GM21367 (cell line): ENCODE measurements around the gene PODN.

Experiments used
- ATAC-seq: cut with Tn5 transposase; IDR thresholded peaks from one replicate; pipeline ENCODE4 v1.9.1; 2021; ENCODE audit not compliant: unreplicated experiment

The PODN gene

DNA sequence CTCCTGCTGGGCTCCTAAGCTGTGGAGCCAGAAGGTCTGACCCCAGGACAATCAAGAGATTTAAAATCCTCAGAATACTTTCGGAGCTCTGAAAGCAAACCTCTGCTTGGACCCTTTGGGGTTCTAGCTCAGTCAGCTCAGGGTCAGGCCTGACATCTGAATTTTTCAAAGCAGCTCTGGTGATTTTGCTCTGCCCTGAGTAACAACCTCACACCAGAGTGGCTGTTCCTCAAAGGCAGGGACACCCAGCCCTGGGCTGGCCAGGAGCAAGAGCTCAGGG, 68.5 kb downstream of the PODN start:
- ATAC-seq: no peak

DNA sequence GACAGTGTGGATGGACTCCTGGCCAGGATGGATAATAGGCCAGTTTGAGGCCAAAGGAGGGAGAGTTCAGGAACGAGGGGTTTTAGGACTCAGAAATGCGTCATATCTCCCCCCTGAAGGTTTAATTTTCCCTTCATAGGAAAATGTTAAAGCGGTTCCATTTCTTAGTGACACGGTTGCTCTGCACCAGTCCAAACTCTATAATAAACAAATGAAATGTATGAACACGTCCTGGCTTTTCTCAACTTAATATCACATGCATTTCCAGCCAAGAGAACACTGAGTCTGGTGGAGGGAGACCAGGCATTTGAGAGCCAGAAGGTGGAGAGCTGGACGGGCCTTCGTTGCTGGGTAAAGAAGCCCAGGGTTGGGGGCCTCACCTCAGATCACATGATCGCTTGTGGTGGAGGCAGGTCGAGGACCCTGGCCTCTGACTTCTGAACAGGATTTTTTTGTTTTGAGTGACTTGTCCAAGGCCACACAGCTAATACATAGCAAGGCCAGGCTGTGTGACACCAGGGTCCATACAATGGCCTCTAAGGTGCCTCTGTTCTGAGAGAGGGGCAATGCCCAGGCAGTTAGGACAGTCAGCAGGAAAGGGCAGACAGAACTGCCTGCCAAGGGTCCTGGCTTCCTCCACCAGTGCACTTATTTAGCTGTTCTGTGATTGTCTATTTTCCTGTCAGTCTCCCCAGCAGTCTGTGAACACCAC, 69.0 kb downstream of the PODN start:
- ATAC-seq: no peak

DNA sequence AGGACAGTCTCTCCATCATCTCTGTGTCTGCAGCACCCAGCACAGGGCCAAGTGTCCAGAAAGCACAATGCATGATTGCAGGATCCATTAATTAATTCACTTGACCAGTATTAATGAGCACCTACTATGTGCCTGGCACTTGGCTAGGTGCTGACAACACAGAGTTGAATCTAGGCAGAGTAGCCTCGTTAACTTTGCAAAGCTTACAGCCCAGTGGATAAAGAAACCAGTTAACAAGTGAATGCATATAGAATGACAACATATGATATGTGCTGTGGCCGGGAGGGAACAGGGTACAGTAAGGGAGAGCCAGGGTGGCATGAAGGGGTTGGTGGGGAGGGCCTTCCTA, 69.6 kb downstream of the PODN start:
- ATAC-seq: no peak

DNA sequence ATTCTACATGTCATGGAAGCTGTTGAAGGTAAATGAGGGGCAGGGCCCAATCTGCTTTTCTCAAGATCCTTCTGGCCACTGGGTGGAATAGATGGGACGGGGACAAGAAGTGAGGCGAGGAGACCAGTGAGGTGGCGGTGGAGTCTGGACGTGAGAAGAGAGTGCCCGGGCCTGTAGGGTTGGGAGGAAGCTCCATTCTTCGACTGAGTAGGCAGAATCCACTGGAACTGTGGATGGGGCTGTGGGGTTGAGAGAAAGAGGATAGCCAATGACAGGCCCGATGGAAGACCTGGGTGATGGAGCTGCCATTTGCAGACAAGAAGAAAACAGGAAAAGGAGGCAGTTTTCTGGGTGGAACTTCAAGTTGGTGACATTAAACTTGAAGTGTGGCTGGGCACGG, 70.2 kb downstream of the PODN start:
- no peak for ATAC-seq

DNA sequence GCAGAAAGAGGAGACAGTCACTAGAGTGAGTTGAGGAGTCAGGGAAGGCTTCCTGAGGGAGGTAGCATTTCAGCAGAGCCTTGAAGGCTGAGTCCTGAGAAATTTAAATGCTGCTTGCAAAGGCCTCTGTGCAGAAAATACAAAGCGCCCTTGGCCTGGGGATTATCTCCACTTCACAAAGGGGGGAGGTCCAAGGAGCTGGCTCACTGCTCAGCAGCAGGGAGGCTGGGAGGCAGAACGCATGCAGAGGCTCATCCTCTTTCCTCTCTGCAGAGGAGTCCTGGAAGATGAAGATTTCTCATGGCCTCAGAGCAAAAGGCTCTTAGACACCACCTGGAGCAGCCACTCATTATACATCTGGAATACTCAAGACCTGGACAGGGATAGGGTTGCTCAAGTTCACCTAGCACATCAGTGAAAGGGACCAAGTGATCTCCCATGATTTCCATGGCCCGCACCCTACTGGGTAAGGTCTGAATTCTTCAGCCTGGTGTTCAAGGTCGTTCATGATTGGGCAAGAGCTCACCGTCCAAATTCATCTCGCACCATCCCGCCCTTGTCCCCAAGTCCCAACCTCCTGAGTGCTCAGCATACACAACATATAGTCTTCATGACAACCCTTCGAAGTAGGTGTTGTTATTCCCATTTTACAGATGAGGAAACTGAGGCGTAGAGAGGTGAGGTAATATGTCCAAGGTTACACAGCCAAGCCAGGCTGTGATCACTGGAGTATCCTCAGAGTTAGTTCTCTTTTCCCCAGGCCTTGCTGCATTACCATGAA, 71.4 kb downstream of the PODN start:
- no peak for ATAC-seq

DNA sequence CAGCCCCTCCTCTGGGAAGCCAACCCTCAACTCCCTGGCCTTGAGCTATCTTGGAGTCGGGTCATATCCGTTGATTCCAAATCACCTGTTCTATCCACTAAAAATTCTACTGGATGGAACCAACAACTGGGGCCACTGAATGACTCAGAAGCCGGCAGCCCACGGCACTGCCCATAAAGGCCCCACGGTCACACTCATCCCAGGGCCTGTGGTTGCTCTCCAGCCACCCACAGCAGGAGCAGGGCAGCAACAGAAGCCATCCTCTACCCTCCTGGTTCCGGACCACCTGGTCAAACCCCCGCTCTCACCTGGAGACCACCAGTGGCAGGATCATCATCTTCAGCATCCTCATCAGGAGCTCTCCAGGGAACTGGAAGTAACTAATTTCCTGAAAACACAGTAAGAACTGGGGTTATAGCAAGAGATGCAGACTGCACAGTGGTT, 72.1 kb downstream of the PODN start:
- ATAC-seq: no peak
